Colonic mucosa (tissue), 4 donors: ENCODE measurements around the gene AK8. TPM values are rescaled to one million over a fixed set of nuclear protein-coding genes. Genes with fewer than 3 reads are reported as not detected.

Source experiments
- DNase-seq: peaks from one replicate; pipeline ENCODE4 v3.0.0-alpha.2; 2020
- H3K27ac ChIP-seq: fragments of 200-600 bp; one replicate; pipeline ENCODE4 v1.8.0; 2021
- H3K27me3 ChIP-seq: fragments of 200-600 bp; one replicate; pipeline ENCODE4 v1.8.0; 2021
- H3K36me3 ChIP-seq: fragments of 200-600 bp; one replicate; pipeline ENCODE4 v1.8.0; 2021
- H3K4me1 ChIP-seq: fragments of 200-600 bp; one replicate; pipeline ENCODE4 v1.8.0; 2021; ENCODE audit warnings: mild to moderate bottlenecking
- H3K4me3 ChIP-seq: fragments of 200-600 bp; one replicate; pipeline ENCODE4 v1.8.0; 2021
- H3K9ac ChIP-seq, 2 donors: one replicate each; pipeline ENCODE4 v1.7.0; 2013; ENCODE audit warnings: control low read depth in 2 of 2, low read depth in 2 of 2, low read length in 2 of 2
- H3K9me3 ChIP-seq: fragments of 200-600 bp; one replicate; pipeline ENCODE4 v1.8.0; 2021
- CTCF ChIP-seq: fragments of 200-600 bp; IDR thresholded peaks from one replicate; pipeline ENCODE4 v1.8.0; 2022; ENCODE audit warnings: antibody characterized with exemption, mild to moderate bottlenecking
- intact Hi-C: fragments of 100-400 bp; cut with DNase I; formaldehyde crosslinking; loops from one replicate; pipeline ENCODE4 v1.14.1; 2022
- total RNA-seq, 2 donors: library from RNA; stranded (reverse); fragmentation: NEBNext Ultra II Directional in 1 of 2; extraction: Animal tissue kit (Norgen Biotek cat#: 25700) in 1 of 2; gene quantifications; one replicate each; pipeline ENCODE4 v1.2.1, GENCODE V29; 2021
- donor health status: healthy.
- donor health status: DM: no; HTN: no; CAD: no.
- donor health status: DM: no; HTN: no; CAD: no.

AK8 gene
- total RNA-seq, 2 donors from 2014 or later = 0.16 to 0.59 TPM

- H3K27ac ChIP-seq = no peak overlapping the region
- no peak for DNase-seq
- no peak overlapping the region for H3K4me3 ChIP-seq
- no peaks in the 10 kb centered on the region for H3K27me3 ChIP-seq
- intact Hi-C loops = no loop called here
- no peaks in the 10 kb centered on the region for H3K36me3 ChIP-seq
- no peaks in the 10 kb centered on the region for H3K9me3 ChIP-seq
- H3K4me1 ChIP-seq = no peaks in the 10 kb centered on the region
- TF ChIP-seq CTCF = no peak
- no peak overlapping the region for H3K9ac ChIP-seq
Measured at GRCh38 chr9:132886334-132886725, 8.2 kb upstream of the AK8 start.

- no peaks in the 10 kb centered on the region for H3K36me3 ChIP-seq
- H3K4me3 ChIP-seq = no peak overlapping the region
- no peak for TF ChIP-seq CTCF
- no peak for DNase-seq
- H3K9me3 ChIP-seq = no peaks in the 10 kb centered on the region
- H3K4me1 ChIP-seq = no peaks in the 10 kb centered on the region
- H3K9ac ChIP-seq = no peak overlapping the region
- H3K27ac ChIP-seq = no peak overlapping the region
- no peaks in the 10 kb centered on the region for H3K27me3 ChIP-seq
- intact Hi-C loops = no loop called here
Measured at GRCh38 chr9:132885720-132886333, 7.7 kb upstream of the AK8 start.

GRCh38 chr9:132883349-132884294 is 5.5 kb upstream of the AK8 start:
- no peaks in the 10 kb centered on the region for H3K36me3 ChIP-seq
- no peak for DNase-seq
- H3K27me3 ChIP-seq = no peaks in the 10 kb centered on the region
- H3K9ac ChIP-seq = no peak overlapping the region
- H3K4me1 ChIP-seq = no peaks in the 10 kb centered on the region
- intact Hi-C loops = no loop called here
- no peak for TF ChIP-seq CTCF
- no peaks in the 10 kb centered on the region for H3K9me3 ChIP-seq
- H3K4me3 ChIP-seq = no peak overlapping the region
- H3K27ac ChIP-seq = no peak overlapping the region

- no peak for DNase-seq
- no peak overlapping the region for H3K9ac ChIP-seq
- intact Hi-C loops = no loop called here
- no peak overlapping the region for H3K4me3 ChIP-seq
- H3K27me3 ChIP-seq = no peaks in the 10 kb centered on the region
- no peaks in the 10 kb centered on the region for H3K4me1 ChIP-seq
- no peaks in the 10 kb centered on the region for H3K36me3 ChIP-seq
- no peak for TF ChIP-seq CTCF
- H3K27ac ChIP-seq = no peak overlapping the region
- H3K9me3 ChIP-seq = no peaks in the 10 kb centered on the region
Measured at GRCh38 chr9:132882616-132883015, 4.5 kb upstream of the AK8 start.

- no peak for TF ChIP-seq CTCF
- Histone ChIP-seq H3K27me3 (no peaks in the 10 kb centered on the region), H3K9me3 (no peaks in the 10 kb centered on the region), H3K9ac (no peak overlapping the region), H3K36me3 (no peaks in the 10 kb centered on the region), H3K27ac (no peak overlapping the region), H3K4me3 (no peak overlapping the region), H3K4me1 (no peaks in the 10 kb centered on the region)
- intact Hi-C loops = no loop called here
- DNase-seq = no peak
Measured at GRCh38 chr9:132881826-132882225, 3.7 kb upstream of the AK8 start.
